Measurements from ENCODE around the gene ITGB1BP1.
A peak's percentile ranks its signal among the peaks of the same experiment; 100 is the strongest.

Gene ITGB1BP1, protein sequence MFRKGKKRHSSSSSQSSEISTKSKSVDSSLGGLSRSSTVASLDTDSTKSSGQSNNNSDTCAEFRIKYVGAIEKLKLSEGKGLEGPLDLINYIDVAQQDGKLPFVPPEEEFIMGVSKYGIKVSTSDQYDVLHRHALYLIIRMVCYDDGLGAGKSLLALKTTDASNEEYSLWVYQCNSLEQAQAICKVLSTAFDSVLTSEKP

GRCh38 chr2:9423100-9423921 lies at the start of gene ITGB1BP1, which contains the start of gene CPSF3:
ITGB1BP1 (minus strand) TSS chr2:9423528; CDS start chr2:9418697, 4,831 bp downstream.
CPSF3 (plus strand) TSS chr2:9423654; CDS start chr2:9423774, 120 bp downstream.
- DNase-seq = peak; percentile 99

- no peak for DNase-seq
These were observed 49.2 kb upstream of the ITGB1BP1 start for GRCh38 chr2:9472511-9472910.

DNA sequence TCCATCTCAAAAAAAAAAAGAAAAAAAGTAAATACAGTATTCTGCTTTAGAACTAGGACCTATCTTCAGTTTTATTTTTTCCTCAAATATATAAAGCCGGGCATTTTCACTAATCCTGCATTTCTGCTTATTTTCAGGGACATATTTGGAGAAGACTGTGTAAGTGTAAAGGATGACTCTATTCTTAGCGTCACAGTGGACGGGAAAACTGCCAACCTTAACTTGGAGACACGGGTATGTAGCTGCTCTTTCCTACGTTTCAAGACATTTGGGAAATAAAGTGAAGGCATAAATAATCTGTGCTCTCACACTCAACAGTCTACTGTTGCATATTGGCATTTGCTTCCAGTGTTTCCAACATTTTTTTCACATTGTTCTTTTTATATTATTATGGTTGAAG lies 47.9 kb upstream of the ITGB1BP1 start:
- DNase-seq = no peak

- no peak for DNase-seq
These were observed 44.4 kb upstream of the ITGB1BP1 start for GRCh38 chr2:9467687-9468086.

GRCh38 chr2:9466147-9466683 lies 42.9 kb upstream of the ITGB1BP1 start:
- no peak for DNase-seq

- DNase-seq = no peak
These were observed 41.8 kb upstream of the ITGB1BP1 start for GRCh38 chr2:9465170-9465569.

GRCh38 chr2:9463698-9464034 lies 40.3 kb upstream of the ITGB1BP1 start:
- peak; percentile 68 for DNase-seq

DNA sequence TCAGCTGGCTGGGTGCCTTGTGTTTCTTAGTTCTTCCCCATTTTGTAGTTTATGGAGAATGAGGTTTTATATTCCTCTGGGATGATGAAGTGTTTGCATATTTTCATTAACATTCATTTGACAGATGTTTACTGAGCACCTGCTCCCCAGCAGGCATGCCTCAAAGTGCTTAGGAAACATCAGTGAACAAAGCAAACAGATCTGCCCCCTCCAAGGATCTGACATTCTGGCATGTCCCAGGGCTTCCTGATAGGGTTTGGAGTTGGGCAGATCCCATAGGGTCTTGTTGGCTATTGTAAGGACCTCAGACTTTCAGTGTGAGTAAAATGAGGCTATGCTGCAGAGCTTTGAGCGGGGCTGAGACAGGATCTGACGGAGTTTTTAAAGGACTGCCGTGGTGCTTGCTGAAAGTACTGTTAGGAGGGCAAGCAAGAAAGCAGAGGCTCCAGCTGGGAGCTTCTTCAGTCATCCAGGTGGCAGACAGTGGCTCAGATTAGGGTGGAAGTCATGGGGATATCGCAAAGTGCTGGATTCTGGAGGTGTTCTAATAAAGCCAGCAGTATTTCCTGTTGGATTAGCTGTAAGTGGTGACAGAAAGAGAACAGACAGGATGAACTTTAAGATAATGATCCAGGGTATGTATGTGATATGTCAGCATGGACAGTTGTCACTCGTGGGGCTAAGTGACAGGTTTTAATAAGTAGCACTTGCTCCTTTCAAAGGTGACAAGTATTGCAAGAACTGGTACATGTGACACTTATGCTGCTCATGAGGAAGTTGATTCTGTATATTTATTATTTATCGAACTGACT lies 39.8 kb upstream of the ITGB1BP1 start:
- no peak for DNase-seq

- DNase-seq = no peak
These were observed 39.0 kb upstream of the ITGB1BP1 start for GRCh38 chr2:9462313-9462712.

- DNase-seq = no peak
These were observed 37.8 kb upstream of the ITGB1BP1 start for GRCh38 chr2:9461079-9461478.

DNA sequence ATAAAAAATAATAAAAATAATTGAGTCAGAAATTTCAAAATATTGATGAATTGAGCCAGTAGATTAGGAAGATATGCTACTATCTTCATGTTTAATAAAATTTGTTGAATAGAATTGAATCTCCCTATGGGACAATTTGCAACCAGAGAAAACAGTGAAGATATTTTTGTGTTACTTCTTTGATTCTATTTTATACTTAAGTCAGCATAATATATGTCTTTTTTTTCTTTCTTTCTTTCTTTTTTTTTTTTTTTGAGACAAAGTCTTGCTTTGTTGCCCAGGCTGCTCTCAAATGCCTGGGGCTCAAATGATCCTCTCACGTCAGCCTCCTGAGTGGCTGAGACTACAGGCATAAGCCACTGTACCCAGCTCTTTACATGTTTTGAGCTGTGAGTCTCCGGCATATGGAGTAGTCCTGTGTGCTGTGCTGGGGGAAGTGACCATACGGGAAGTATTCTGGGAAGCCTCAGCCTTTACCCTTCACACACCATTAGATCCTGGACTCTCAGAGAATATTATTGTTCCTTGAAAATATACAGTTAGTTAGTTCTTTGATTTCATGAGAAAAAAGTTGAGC lies 37.2 kb upstream of the ITGB1BP1 start:
- no peak for DNase-seq

- DNase-seq = no peak
These were observed 27.9 kb upstream of the ITGB1BP1 start for GRCh38 chr2:9451231-9451630.

DNA sequence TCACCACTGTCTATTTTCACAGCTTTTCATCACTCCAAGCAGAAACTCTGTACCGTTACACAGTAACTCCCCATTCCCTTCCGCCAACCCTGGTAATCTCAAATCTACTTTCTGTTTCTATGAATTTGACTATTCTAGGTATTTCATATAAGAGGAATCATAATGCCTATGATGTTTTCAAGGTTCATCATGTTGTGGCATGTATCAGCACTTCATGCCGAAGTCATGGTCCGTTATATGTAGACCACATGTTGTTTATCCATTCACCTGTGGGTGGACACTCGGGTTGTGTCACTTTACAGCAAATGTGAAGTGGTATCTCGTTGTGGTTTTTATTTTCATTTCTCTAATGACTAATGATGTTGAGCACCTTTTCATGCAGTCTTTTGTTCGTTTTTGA lies 21.8 kb upstream of the ITGB1BP1 start:
- DNase-seq = peak; percentile 36

DNA sequence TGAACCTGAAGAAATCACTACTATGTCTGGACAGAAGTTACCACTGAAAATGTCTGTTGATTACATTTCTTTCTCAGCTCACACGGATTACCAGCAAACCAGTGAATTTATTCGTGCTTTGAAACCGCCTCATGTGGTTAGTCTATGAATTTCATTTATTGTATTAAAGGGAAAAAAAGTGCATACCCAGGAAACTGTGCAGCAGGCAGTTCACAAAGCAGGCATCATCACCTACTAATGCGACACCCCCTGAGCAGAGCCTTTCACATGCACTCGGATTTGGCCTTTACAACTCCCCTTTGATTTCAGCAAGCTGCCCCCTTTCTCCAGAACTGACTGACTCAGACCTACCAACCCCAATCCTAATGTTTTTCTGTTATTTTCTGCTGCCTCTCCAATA lies 20.2 kb upstream of the ITGB1BP1 start:
- DNase-seq = no peak

DNA sequence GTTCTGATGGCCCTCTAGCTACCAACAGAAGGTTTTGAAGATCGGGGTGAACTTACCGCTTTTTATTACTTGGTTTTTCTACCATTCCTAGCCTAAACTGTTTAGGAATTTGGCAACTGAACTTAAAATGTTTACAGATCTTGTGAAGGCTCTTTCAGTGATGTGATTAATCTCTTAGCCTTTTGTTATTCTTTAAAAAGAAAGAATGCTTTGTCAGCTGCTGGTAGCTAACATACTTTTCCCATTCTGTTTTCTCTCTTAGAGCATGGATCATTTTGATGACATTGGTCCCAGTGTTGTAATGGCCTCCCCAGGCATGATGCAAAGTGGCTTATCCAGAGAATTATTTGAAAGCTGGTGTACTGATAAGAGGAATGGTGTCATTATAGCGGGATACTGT lies 18.2 kb upstream of the ITGB1BP1 start:
- DNase-seq = no peak

DNA sequence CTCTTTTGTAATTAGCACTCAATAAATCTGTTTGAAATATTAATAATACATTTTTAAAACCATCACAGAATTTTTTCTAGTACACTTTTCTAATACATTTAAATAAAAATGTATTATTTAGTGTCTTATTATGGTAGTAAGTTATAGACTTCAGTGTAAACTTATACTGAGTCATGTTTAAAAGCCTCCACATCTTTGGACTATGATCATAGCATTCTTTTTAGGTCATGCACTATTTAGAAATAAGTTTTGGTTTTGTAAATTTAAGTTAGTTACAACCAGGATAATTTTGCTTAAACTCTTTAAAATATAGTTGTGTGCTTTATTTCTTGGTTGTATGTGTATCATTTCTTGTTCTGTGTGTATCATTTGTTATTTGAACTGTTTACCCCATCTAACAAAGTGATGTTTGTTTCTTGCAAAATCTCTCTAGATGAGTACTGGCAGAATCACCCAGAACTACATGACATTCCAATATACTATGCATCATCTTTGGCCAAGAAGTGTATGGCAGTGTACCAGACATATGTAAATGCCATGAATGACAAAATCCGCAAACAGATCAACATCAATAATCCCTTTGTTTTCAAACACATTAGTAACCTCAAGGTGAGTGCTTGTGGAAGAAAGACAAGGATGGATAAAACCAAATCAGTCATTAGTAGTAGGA lies 16.9 kb upstream of the ITGB1BP1 start:
- no peak for DNase-seq

DNA sequence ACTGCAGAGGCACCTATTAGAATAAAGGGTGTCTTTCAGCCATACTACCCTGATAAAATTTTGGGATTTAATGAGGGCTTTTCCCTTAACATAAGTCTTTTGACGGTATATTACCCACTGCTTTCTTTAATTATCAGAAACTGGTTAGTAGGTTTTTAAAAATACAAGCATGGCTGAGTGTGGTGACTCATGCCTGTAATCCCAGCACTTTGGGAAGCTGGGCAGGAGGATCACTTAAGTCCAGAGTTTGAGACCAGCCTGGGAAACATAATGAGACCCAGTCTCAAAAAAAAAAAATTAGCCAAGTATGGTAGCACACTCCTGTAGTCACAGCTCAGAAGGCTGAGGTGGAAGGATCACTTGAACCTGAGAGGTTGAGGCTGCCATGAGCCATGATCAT lies 16.2 kb upstream of the ITGB1BP1 start:
- no peak for DNase-seq

DNA sequence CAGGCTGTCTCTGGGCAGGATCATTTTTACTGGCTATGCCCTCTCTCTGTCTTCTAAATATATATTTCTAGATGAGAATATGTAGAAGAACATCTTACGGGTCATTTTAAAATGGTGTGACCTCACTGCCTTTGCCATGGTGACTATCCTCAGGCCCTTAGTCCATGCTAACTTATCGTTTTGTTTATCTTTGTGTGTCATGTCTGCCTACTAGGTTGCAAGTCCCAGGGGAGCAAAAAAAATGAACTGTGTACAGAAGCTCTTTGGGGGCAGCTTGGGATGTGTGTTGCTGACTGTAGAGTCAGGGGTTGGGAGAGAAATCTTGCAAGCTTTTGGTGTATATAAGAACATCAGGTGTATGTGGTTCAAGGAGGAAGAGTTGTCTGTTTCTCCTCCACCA lies 11.2 kb upstream of the ITGB1BP1 start:
- no peak for DNase-seq

DNA sequence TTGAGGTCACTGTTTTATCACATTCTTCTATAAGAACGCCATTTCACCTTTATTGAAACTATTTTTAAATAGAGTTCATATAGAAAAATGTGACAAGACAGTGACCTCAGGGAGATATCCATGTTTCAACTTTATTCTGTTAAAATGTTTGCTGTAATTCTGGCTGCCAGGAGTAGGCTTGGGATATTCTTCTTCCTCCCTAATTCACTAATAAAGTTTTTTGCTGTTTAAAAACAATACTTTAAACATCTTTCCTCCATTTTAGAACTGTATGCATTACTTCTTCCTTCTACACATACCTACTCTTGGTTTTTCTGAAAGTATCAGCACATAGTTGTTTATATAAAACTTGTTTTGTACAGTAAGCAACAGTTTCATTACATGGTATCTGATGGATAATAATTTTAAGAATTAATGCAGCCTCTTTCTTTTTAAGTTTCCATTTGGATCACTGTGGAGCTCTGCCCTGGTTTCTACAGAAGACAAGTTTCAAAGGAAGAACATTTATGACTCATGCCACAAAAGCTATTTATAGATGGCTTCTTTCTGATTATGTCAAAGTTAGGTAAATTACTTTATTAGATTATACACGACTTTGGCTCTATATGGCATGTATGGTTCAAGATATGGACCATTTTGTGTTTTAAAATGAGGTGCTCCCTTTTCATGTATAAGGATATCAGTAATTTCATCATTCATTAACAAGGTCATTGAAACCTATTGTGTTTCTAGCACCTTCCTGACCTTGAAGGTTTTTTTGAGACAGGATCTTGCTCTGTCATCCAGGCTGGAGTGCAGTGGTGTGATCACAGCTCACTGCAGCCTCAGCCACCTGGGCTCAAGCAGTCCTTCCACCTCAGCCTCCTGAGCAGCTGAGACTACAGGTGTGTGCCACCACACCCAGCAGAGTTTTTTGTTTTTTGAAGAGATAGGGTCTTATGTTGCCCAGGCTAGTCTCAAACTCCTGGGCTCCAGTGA lies 7.3 kb upstream of the ITGB1BP1 start:
- DNase-seq = no peak

GRCh38 chr2:9428965-9429577 lies 5.7 kb upstream of the ITGB1BP1 start:
- DNase-seq = no peak

Measured in activated CD4-positive, alpha-beta T cell treated with anti-CD3 and anti-CD28 coated beads, Interleukin-10, Interleukin-2, amounts not matched to agents 100 ng/mL and 50 ng/mL, durations not matched to agents 16 hours and 8 hours (primary cell).